ENCODE data around the gene TCAIM. TPM values are rescaled to one million over a fixed set of nuclear protein-coding genes. Genes with fewer than 3 reads are reported as not detected.
"Not testable (repeated sequence)": the region's sequence is repeated elsewhere in the genome, so short reads cannot be mapped to it uniquely, and the experiment has no call there.

TCAIM gene
- total RNA-seq, 1 donor, result 7.6 TPM

DNA sequence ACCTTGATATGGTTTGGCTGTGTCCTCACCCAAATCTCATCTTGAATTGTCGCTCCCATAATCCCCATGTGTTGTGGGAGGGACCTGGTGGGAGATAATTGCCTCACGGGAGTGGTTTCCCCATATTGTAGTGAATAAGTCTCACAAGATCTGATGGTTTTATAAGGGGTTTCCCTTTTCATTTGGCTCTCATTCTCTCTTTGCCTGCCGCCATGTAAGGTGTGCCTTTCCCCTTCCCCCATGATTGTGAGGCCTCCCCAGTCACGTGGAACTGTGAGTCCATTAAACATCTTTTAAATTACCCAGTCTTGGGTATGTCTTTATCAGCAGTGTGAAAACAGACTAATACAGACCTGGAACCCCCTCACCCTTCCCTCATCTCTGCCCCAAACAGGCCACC is 79.6 kb downstream of the TCAIM start:
- H3K27me3 ChIP-seq (ENCODE audit: insufficient read depth, low read length); H3K4me3 ChIP-seq (ENCODE audit: low read length); H3K4me1 ChIP-seq (ENCODE audit: insufficient read depth, low read length); H3K9me3 ChIP-seq (ENCODE audit: low read depth, low read length): not testable (repeated sequence)

DNA sequence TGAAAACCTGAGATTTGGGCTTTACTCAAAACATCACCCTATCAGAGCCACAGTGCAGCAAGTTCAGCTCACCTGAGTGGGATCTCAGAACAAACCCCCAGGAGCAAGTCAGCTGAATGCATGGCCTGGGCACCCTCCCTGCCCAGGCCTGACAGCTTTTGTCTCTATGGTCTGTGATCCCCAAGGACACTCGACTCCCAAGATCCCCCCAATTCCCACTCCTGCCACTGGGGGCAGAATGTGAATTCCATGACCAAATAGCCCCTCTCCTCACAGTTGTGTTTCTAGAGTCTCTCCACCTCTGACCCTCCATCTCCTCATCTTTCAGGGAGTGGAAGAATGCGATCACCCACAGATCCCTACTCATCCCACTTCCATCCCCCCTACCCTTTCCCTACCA is 80.0 kb downstream of the TCAIM start:
- Histone ChIP-seq H3K9me3 (ENCODE audit: low read depth, low read length) (no peaks in the 10 kb centered on the region), H3K4me3 (ENCODE audit: low read length) (no peak overlapping the region), H3K27me3 (ENCODE audit: insufficient read depth, low read length) (no peaks in the 10 kb centered on the region), H3K4me1 (ENCODE audit: insufficient read depth, low read length) (no peaks in the 10 kb centered on the region)

DNA sequence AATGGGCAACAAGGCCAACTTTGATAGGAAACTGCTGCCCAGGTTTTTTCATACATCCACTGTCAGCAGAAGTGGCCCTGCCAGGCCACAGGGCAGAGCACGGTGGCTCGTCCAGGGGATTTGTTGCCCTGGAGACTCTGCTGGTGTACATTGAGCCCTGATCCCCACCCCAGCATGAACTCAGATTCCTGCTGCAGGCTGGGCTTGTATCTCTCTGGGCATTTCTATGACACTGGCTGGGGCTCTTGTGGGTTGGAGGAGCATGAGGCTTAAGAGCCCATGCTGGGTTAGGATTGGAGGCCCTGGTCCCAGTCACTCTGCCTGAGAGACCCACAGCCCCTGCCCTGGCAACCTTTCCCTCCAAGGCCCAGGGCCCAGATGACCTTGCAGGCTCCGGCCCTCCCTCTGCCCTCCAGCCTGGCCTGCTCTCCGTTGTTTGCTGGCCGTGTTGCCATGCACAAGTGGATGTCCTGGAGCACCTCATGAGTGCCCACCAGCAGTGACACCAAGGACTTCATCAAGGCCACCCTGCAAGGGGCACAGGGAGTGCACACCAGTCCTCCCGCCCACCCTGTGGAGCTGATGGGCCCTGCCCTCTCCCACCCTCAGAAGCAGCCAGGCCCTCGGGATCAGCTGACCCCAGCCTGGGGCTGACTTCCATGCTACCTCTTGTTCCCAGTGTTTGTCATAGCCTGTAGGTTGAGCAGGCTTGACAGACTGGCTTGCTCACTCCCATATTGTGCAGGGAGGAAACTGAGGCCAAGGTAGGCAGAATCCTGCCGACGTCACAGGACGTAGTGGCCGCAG is 80.8 kb downstream of the TCAIM start:
- H3K4me1 ChIP-seq (ENCODE audit: insufficient read depth, low read length), result no peaks in the 10 kb centered on the region
- no peaks in the 10 kb centered on the region for H3K9me3 ChIP-seq (ENCODE audit: low read depth, low read length)
- no peak overlapping the region for H3K4me3 ChIP-seq (ENCODE audit: low read length)
- H3K27me3 ChIP-seq (ENCODE audit: insufficient read depth, low read length), result no peaks in the 10 kb centered on the region

DNA sequence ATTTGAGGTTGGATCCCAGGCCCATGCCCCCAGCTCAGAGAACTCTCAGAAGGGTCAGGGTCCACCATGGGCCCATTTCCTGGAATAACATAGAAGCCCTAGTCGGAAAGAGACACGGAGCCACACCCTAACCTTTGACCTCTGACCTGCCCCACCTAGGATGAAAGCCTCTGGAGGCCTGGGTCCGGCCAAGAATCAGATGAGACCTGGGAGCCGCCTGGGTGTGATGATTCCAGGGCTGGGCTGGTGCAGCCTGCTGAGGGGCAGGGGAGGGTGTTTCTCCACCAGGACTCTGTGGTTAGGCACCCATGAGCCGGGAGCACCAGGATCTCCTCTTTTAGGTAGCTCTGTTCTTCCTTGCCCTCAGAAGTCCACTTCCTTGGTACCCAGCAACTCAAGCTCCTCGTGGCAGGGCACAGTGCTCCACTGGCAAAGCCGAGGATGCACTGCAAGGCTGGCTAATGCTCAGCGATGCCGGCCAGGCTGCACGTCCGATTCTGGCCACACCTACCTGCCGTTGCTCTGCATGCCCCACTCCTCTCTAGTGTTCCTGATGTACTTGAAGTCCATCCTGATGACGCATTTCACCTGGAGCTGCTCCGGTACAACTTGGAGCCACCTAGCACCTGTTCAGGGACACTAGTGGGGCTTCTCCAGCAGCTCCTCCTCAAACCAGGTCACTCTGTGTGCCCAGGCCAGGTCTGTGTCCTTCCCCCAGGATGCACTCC is 81.5 kb downstream of the TCAIM start:
- Histone ChIP-seq H3K9me3 (ENCODE audit: low read depth, low read length) (no peaks in the 10 kb centered on the region), H3K4me3 (ENCODE audit: low read length) (no peak overlapping the region), H3K4me1 (ENCODE audit: insufficient read depth, low read length) (no peaks in the 10 kb centered on the region)

DNA sequence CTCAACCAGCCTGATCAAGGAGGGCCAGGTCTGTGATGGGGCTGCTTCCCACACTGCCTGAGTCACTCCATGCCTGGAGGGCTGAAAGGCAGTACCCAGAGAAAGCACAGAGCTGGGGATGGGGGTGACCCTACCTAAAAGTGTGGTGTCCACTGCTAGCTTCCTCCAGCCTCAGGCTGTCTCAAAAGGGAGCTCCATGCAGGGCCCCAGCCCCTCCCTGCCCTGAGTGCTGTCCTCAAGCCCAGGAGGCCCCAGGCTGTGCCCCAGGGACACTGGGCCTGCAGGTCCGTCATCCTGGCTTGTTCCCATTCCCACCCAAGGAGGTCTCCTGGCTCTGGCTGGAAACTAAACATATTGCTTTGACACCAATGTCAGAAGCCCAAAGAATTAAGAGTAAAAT is 82.1 kb downstream of the TCAIM start:
- H3K4me1 ChIP-seq (ENCODE audit: insufficient read depth, low read length), result no peaks in the 10 kb centered on the region
- no peak overlapping the region for H3K4me3 ChIP-seq (ENCODE audit: low read length)
- no peaks in the 10 kb centered on the region for H3K9me3 ChIP-seq (ENCODE audit: low read depth, low read length)
- H3K27me3 ChIP-seq (ENCODE audit: insufficient read depth, low read length), result no peaks in the 10 kb centered on the region

More for the DNA sequence above, 81.5 kb downstream of the TCAIM start:
- no peaks in the 10 kb centered on the region for H3K27me3 ChIP-seq (ENCODE audit: insufficient read depth, low read length)

DNA sequence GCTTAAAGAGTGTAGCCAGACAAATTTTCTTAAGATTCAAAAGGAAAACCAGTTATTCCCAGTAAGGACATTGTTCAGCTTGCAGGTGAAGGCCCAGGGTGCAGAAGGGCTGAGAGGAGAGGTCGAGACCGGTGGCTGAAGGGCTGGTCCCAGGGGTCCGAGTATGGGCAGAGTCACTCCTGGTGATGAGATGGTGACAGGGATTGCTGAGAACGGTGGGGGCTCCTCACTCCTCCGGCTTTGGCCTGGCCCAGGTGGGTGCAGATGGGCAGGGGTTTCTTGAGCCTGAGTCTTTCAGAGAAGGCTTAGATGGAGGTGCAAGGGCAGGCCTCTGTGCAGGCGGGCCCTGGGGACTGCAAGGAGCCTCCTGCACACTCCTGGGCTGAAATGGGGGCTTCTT is 82.7 kb downstream of the TCAIM start:
- Histone ChIP-seq H3K4me1 (ENCODE audit: insufficient read depth, low read length) (no peaks in the 10 kb centered on the region), H3K4me3 (ENCODE audit: low read length) (no peak overlapping the region), H3K9me3 (ENCODE audit: low read depth, low read length) (no peaks in the 10 kb centered on the region), H3K27me3 (ENCODE audit: insufficient read depth, low read length) (no peaks in the 10 kb centered on the region)

DNA sequence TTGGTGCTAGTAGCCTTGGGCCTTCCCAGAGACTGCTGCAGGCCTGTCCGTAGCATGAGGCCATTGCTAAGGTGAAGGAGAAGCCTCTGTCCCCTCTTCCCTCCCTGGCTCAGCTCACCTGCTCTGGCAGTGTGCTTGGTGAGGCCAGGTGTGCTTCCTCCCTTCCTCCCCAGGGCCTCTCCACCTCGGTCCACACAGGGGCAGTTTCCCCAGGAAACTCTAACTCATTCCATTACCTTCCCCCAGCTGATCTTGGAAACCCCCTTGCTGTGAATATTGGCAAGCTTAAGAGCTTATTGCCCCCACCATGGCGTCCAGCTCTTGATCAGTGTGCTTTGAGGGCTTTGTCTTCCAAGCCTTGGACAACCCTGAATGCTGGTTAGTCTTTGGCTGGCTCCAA is 86.2 kb downstream of the TCAIM start:
- no peak overlapping the region for H3K4me3 ChIP-seq (ENCODE audit: low read length)
- no peaks in the 10 kb centered on the region for H3K27me3 ChIP-seq (ENCODE audit: insufficient read depth, low read length)
- H3K9me3 ChIP-seq (ENCODE audit: low read depth, low read length), result no peaks in the 10 kb centered on the region
- no peaks in the 10 kb centered on the region for H3K4me1 ChIP-seq (ENCODE audit: insufficient read depth, low read length)

DNA sequence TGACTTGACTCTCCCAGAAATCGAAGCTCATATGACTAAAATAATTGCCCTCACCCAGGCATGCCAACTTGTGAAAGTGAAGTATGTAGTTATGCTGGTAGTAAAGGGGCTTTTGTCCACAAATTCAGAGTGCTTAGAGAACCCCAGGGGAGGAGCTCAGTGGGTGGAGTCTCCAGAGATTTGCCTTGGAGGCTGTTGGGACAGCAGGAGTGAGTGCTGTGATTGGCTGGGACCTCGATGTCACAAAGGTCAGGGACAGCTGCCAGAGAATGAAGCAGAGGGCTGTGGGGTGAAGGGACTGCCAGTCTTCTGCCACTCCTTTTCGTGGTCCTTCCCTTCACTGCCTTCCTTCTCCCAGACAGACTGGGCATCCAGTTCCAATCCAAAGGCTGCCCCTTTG is 89.1 kb downstream of the TCAIM start:
- H3K9me3 ChIP-seq (ENCODE audit: low read depth, low read length), result no peaks in the 10 kb centered on the region
- H3K4me3 ChIP-seq (ENCODE audit: low read length), result no peak overlapping the region
- no peaks in the 10 kb centered on the region for H3K4me1 ChIP-seq (ENCODE audit: insufficient read depth, low read length)
- H3K27me3 ChIP-seq (ENCODE audit: insufficient read depth, low read length), result no peaks in the 10 kb centered on the region

DNA sequence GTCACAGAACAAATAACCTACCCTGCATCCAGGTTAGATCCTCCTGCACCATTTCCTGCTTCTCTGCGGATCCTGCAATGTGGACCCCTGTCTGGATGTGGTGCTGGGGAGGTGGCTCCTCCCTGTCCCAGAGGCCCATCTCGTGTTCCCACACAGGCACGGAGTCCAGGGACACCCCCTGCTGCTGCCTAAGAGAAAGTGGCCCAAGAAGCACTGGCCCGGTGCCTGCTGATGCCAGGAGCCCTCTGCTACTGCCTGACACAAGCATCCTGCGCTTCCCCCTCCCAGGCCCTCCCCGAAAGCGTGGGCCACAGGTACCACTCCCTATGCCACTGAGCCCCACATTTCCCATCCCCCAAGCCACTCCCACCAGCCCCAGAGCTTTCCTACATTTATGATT is 90.3 kb downstream of the TCAIM start:
- H3K4me1 ChIP-seq (ENCODE audit: insufficient read depth, low read length), result no peaks in the 10 kb centered on the region
- no peak overlapping the region for H3K4me3 ChIP-seq (ENCODE audit: low read length)
- no peaks in the 10 kb centered on the region for H3K9me3 ChIP-seq (ENCODE audit: low read depth, low read length)
- no peaks in the 10 kb centered on the region for H3K27me3 ChIP-seq (ENCODE audit: insufficient read depth, low read length)

DNA sequence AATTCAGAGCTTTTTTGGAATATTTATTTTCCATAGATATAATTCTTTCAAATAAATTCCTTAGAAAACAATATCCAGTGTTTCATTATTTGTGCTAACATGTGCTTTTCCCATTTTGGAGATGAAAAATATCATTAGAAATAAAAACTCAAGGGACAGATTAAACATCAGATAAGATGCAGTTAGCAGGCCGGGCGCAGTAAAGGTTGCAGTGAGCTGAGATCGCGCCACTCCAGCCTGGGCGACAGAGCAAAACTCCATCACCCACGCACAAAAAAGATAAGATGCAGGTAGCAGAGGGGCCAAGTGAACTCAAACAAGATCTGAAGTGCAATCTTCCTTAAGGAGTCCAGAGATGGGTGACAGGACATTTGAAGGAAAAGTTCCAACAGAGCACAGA is 90.9 kb downstream of the TCAIM start:
- H3K4me3 ChIP-seq (ENCODE audit: low read length), result no peak overlapping the region
- no peaks in the 10 kb centered on the region for H3K4me1 ChIP-seq (ENCODE audit: insufficient read depth, low read length)
- H3K9me3 ChIP-seq (ENCODE audit: low read depth, low read length), result no peaks in the 10 kb centered on the region
- H3K27me3 ChIP-seq (ENCODE audit: insufficient read depth, low read length), result no peaks in the 10 kb centered on the region

DNA sequence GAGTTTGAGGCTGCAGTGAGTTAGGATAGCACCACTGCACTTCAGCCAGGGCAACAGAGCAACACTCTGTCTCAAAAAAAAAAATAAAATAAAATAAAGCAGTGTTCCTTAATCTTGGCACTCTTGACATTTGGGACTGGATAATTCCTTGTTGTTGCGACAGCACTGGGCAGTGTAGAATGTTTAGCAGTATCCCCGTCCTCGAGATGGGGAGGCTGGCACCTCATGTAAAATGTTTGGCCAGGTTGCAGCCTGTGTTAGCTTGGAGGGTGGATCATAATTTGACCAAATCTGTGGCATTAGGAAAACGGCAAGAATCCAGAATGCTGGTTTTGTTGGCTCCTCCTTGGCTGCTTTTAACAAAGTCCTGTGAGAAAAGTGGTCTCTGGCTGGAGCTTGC is 91.9 kb downstream of the TCAIM start:
- Histone ChIP-seq H3K4me3 (ENCODE audit: low read length) (no peak overlapping the region), H3K4me1 (ENCODE audit: insufficient read depth, low read length) (no peaks in the 10 kb centered on the region), H3K9me3 (ENCODE audit: low read depth, low read length) (no peaks in the 10 kb centered on the region), H3K27me3 (ENCODE audit: insufficient read depth, low read length) (no peaks in the 10 kb centered on the region)

DNA sequence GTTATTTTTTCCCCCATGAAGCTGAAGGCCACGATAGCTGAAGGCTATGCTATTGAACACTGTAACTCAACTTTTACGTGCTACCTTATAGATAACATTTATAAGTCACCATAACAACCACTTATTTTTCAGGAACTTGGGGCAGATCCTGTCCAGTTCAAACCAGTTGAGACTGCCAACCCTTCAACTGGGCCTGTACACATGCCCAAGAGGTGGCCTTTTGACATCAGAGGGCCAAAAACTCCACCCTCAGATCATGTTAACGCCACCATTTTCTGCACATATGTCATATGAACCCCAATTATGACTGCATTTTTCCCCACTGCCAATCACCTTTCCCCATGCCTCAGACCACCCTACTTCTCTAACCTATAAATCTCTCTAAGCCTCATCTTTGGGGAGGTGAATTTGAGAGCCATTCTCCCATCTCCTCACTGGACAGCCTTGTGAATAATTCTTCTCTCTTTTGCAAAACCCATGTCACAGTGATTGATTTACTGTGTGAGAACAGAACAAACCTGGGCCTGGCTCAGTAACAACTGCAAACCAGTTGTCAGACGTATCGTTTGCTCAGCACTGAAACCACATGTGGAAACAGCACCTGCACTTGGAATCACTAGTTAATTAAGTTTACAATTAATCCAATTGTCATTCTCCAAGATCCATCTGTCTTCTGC is 96.4 kb downstream of the TCAIM start:
- no peaks in the 10 kb centered on the region for H3K27me3 ChIP-seq (ENCODE audit: insufficient read depth, low read length)
- no peaks in the 10 kb centered on the region for H3K9me3 ChIP-seq (ENCODE audit: low read depth, low read length)
- H3K4me3 ChIP-seq (ENCODE audit: low read length), result no peak overlapping the region
- H3K4me1 ChIP-seq (ENCODE audit: insufficient read depth, low read length), result peaks cover 21% of the 10 kb centered on the region

DNA sequence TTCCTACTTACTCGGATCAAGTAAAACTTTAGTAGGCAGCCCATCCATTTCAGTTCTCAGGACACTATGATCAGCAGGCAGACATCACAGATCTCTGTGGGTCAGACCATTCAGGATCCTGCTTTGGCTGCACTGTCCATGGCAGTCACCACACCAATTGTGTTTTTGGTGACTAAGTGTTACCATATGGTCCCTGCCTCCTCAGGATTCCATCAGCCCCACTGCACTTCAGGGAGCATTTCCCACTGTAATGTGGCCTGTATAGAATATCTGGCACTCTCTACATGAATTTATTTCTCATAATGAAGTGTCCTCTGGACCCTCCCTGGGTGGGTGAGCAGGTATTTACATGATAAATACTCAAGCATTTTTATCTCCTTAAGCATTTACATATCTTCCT is 97.6 kb downstream of the TCAIM start:
- Histone ChIP-seq H3K27me3 (ENCODE audit: insufficient read depth, low read length) (no peaks in the 10 kb centered on the region), H3K9me3 (ENCODE audit: low read depth, low read length) (no peaks in the 10 kb centered on the region), H3K4me1 (ENCODE audit: insufficient read depth, low read length) (peaks cover 33% of the 10 kb centered on the region), H3K4me3 (ENCODE audit: low read length) (no peak overlapping the region)

DNA sequence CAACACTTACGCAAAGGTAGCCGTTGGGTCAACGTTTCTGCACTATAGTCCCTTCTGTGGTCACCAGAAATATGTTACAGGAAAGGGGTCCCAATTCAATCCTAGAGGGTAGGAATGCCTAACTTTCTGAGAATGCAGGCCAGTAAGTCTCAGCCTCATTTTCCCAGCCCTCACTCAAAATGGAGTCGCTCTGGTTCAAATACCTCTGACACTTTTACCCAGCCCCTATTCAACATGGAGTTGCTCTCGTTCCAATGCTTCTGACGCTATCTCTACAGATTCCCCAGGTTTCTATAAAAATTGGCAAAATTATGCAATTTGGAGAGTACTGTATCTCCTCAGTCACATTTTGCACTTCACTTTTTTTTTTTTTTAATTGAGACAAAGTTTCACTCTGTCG is 99.2 kb downstream of the TCAIM start:
- Histone ChIP-seq H3K9me3 (ENCODE audit: low read depth, low read length) (no peaks in the 10 kb centered on the region), H3K4me1 (ENCODE audit: insufficient read depth, low read length) (peaks cover 44% of the 10 kb centered on the region), H3K27me3 (ENCODE audit: insufficient read depth, low read length) (no peaks in the 10 kb centered on the region), H3K4me3 (ENCODE audit: low read length) (no peak overlapping the region)

DNA sequence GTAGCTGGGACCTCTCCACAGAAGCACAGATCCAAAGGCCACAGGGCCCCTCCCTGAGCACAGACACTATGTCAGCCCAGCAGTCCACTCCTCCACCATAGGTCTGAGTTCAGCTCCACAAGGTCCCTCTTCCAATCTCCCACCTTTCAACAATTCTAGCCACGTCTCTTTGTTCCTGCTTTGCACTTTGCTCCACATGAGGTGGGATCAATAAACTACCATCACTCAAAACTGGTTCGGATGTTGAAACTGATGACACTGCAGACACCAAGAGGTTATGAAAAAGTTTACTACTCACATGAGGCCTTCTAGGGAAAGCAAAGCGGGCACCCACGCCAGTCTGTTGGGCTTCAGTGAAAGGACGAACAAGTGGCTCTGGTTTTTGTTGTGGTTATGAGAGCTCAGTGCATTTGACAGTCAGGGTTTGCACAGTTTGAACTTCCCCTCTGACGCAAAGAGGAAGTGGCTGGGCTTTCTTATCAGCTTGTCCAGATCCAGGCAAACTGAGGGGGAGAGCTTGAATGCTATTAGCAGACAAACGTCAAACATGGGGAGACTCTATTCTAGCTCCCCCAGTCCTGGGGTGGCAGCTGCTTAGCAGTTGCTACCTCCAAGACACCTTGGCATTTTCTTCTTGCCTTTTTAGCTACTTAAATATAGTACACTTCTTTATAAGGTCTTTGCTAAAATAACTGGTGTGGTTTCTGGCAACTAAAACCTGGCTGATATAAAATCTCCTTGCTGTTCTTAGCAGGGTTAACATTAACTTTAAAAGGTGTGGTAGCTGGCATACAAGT is 101.1 kb downstream of the TCAIM start:
- Histone ChIP-seq H3K4me3 (ENCODE audit: low read length) (peak overlapping the region; percentile 37), H3K9me3 (ENCODE audit: low read depth, low read length) (no peaks in the 10 kb centered on the region)

More for the DNA sequence above, 101.1 kb downstream of the TCAIM start:
- no peaks in the 10 kb centered on the region for H3K27me3 ChIP-seq (ENCODE audit: insufficient read depth, low read length)
- H3K4me1 ChIP-seq (ENCODE audit: insufficient read depth, low read length), result peaks cover 45% of the 10 kb centered on the region
